Right atrium auricular region (tissue), 2 donors: ENCODE results near the gene BEST3. TPM values are rescaled to one million over a fixed set of nuclear protein-coding genes. Genes with fewer than 3 reads are reported as not detected.

Experiments used
- DNase-seq: peaks from one replicate; pipeline ENCODE4 v3.0.0-alpha.2; 2019; ENCODE audit warnings: low spot score
- H3K27ac ChIP-seq, 2 donors: fragments of 200-600 bp; sonication (generic); 1 replicate in 1 of 2; 2 replicates in 1 of 2; pipeline ENCODE4 v1.5.1; 2016 to 2019
- H3K27me3 ChIP-seq, 2 donors: fragments of 200-600 bp; sonication (generic); one replicate each; pipeline versions ENCODE4 v1.5.1 to v1.6.0; 2017 to 2019
- H3K36me3 ChIP-seq: fragments of 200-600 bp; sonication (generic); one replicate; pipeline ENCODE4 v1.5.1; 2016
- H3K4me1 ChIP-seq, 2 donors: fragments of 200-600 bp; sonication (generic); one replicate each; pipeline versions ENCODE4 v1.5.1 to v1.6.0; 2017 to 2019
- H3K4me3 ChIP-seq, 2 donors: fragments of 200-600 bp; sonication (generic); 1 replicate in 1 of 2; 2 replicates in 1 of 2; pipeline ENCODE4 v1.5.1; 2017 to 2019; ENCODE audit warnings: mild to moderate bottlenecking in 1 of 2, moderate library complexity in 1 of 2
- H3K9me3 ChIP-seq, 2 donors: fragments of 200-600 bp; sonication (generic); one replicate each; pipeline ENCODE4 v1.5.1; 2019
- CTCF ChIP-seq, 2 donors: fragments of 200-600 bp; sonication (generic); IDR thresholded peaks; one replicate each; pipeline ENCODE4 v1.5.1; 2019; ENCODE audit warnings: antibody characterized with exemption in 2 of 2
- total RNA-seq, 2 donors: library from RNA; depleted of rRNA; stranded (reverse); fragments of >200 nt; gene quantifications; one replicate each; pipeline ENCODE4 v1.1.0, GENCODE V29; 2016

BEST3 gene
- total RNA-seq, 2 donors from 2014 or later, result 1.4 TPM; not detected in 1

GRCh38 chr12:69662764-69663163, 36.3 kb downstream of the BEST3 start:
- no peaks in the 10 kb centered on the region for H3K27me3 ChIP-seq
- no peak for TF ChIP-seq CTCF (IDR thresholded peaks at IDR 0.05)
- H3K36me3 ChIP-seq, result no peaks in the 10 kb centered on the region
- no peak overlapping the region for H3K27ac ChIP-seq
- DNase-seq, result no peak
- peaks cover 0 to 8% of the 10 kb centered on the region in 2 donors for H3K4me1 ChIP-seq
- H3K4me3 ChIP-seq, result no peak overlapping the region
- H3K9me3 ChIP-seq, result no peaks in the 10 kb centered on the region

GRCh38 chr12:69661386-69661785, 37.7 kb downstream of the BEST3 start:
- DNase-seq, result peak; percentile 13
- Histone ChIP-seq H3K36me3 (no peaks in the 10 kb centered on the region), H3K27me3 (no peaks in the 10 kb centered on the region), H3K4me3 (no peak overlapping the region), H3K9me3 (no peaks in the 10 kb centered on the region), H3K4me1 (peaks cover 0 to 8% of the 10 kb centered on the region in 2 donors), H3K27ac (peak overlapping the region in 1 of 2 donors; percentile 30)
- TF ChIP-seq CTCF (IDR thresholded peaks at IDR 0.05), result no peak

GRCh38 chr12:69660164-69660863, 38.8 kb downstream of the BEST3 start:
- H3K4me1 ChIP-seq, result peaks cover 0 to 8% of the 10 kb centered on the region in 2 donors
- DNase-seq, result no peak
- H3K27me3 ChIP-seq, result no peaks in the 10 kb centered on the region
- no peak for TF ChIP-seq CTCF (IDR thresholded peaks at IDR 0.05)
- H3K9me3 ChIP-seq, result no peaks in the 10 kb centered on the region
- no peak overlapping the region for H3K27ac ChIP-seq
- no peak overlapping the region for H3K4me3 ChIP-seq
- no peaks in the 10 kb centered on the region for H3K36me3 ChIP-seq

- no peak for TF ChIP-seq CTCF (IDR thresholded peaks at IDR 0.05)
- DNase-seq, result no peak
Measured at GRCh38 chr12:69658203-69658602, 40.9 kb downstream of the BEST3 start.

GRCh38 chr12:69657376-69658137, 41.5 kb downstream of the BEST3 start:
- H3K36me3 ChIP-seq, result no peaks in the 10 kb centered on the region
- H3K4me1 ChIP-seq, result peaks cover 0 to 8% of the 10 kb centered on the region in 2 donors
- H3K4me3 ChIP-seq, result no peak overlapping the region
- H3K27me3 ChIP-seq, result no peaks in the 10 kb centered on the region
- TF ChIP-seq CTCF (IDR thresholded peaks at IDR 0.05), result no peak
- no peak overlapping the region for H3K27ac ChIP-seq
- peak; percentile 55 for DNase-seq
- no peaks in the 10 kb centered on the region for H3K9me3 ChIP-seq

More at GRCh38 chr12:69658203-69658602, 40.9 kb downstream of the BEST3 start:
- Histone ChIP-seq H3K36me3 (no peaks in the 10 kb centered on the region), H3K9me3 (no peaks in the 10 kb centered on the region), H3K4me1 (peaks cover 0 to 8% of the 10 kb centered on the region in 2 donors), H3K27me3 (no peaks in the 10 kb centered on the region), H3K4me3 (no peak overlapping the region), H3K27ac (no peak overlapping the region)
